Fibroblast of skin of right biceps (primary cell): ENCODE measurements around the gene THSD7A.

Source experiments
- DNase-seq: peaks from one replicate; pipeline ENCODE4 v3.0.0-alpha.2; 2013

THSD7A gene

DNA sequence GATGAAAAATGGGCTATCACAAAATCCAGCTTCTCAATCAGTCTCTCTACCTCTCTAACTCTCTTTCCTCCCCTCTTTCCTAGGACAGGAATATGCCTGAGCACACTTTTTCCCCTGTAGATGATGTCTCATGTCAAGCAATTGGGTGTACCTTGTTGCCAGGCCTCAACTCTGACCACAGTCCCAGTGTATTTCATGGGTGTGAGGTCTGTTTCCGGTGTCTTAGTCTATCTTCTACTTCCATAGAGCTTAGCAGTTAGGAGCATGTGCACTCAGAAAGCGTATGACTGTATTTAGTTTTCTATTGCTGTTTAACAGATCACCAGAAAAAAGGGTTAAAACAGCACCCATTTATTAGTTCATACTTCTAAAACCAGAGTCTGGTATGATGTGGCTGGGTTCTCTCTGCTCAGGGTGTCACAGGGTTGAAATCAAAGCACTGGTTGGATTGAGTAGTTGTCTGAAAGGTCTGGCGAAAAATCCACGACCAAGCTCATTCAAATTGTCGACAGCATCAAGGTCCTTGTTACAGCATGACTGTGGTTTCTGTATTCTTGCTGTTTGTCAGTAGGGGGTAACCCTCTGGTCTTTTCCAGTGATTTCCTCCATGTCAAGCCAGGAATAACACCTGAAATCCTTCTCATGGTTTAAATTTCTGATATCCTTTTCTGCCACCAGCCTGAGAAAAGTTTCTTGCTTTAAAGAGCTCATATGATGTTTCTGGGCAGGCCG, 130.0 kb downstream of the THSD7A start:
- no peak for DNase-seq

DNA sequence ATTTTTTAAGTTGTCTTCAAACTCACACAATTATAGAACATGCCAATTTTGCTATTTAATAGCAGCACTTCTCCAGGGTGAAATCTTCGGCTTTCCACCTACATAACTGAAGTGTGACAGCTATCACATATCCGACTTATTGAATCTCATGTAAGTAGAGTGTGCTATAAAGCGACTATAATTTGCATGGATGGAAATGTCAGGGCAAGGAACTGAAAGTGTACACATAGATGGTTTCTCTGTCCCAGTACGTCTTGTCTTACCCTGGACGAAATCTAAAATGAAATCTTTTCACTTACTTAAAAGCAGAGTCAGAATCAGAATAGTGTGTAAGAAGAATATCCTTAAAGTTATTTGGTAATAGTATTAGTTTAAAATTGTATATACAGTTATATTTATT, 132.3 kb downstream of the THSD7A start:
- DNase-seq = no peak

DNA sequence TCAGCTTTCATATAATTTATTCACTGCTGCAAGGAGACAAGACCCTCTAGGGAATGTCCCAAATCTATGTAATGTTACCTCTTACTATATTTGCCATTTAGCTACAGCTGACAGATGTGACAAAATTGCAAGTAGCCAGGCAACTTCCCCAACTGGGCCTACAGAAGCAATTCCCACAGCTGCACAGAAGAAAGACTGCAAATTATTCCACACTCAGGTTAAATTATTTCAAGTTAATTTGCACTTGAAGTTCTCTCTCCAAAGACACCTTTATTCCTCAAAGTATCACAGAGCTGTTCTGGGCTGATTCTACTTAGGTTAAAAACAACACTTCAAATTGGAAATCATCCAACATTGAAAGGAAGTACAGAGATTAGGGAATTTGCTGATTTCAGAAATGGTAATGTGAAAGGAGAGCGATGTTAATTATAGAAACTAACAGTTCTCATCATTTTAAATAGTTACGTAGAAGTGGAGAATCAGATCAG, 133.6 kb downstream of the THSD7A start:
- no peak for DNase-seq

DNA sequence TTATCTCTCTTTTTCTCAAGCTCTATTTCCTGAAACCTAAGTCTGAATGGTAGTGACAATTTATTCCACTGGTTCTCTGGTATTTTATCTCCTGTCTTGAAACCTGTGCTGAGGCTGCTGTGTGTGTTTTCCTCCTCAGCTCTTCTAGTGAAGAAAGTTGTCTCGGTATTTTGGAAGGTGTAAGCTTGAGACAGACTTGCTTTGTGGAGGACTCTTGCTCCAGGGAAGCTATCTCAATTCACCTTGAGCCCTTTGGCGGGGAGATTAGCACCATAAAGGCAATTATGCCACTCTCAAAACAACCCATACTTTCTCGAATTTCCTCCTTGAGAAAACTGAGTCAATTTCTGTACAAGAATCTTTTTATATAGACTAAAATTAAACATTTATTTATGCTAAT, 141.6 kb downstream of the THSD7A start:
- no peak for DNase-seq

DNA sequence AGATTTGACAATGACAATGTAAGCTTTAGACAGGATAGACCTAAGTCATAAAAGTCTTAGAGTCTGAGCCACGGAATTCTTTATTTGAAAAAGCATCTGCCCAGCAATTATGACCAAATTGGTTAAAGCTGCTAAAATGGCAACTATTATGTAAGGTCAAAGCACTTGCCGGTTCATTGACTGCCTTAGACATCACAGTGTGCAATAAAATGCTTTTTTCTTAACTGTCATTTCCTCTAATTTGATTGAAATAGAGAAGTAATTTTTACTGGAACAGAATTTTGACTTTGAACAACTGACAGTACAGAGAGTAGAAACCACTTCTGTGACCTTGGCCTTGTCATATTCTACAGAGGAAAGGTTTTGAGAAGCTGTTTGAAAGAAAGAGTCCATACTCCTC, 142.9 kb downstream of the THSD7A start:
- DNase-seq = no peak

DNA sequence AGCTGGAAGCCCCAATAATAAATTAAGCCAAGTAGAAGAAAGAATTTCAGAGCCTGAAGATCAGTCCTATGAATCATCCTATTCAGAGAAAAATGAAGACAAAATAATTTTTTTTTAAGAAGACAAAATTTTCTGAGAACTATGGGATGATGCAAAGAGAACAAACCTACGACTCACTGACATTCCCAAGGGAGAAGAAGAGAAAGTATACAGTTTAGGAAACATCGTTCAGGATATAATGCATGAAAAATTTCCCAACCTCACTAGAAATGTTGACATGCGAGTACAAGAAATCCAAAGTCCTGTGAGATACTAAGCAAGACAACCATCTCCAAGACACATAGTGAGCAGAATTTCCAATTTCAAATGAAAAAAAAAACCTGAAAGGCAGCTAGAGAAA, 150.5 kb downstream of the THSD7A start:
- DNase-seq = peak; percentile 64

DNA sequence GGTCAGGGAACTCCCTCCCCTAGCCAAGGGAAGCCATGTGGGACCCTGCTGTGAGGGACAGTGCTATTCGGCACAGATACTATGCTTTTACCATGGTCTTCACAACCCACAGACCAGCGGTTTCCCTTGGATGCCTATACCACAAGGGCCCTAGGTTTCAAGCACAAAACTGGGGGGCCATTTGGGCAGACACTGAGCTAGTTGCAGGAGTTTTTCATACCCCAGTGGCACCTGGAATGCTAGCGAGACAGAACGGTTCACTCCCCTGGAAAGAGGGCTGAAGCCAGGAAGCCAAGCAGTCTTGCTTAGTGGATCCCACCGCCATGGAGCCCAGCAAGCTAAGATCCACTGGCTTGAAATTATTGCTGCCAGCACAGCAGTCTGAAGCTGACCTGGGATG, 156.8 kb downstream of the THSD7A start:
- no peak for DNase-seq

DNA sequence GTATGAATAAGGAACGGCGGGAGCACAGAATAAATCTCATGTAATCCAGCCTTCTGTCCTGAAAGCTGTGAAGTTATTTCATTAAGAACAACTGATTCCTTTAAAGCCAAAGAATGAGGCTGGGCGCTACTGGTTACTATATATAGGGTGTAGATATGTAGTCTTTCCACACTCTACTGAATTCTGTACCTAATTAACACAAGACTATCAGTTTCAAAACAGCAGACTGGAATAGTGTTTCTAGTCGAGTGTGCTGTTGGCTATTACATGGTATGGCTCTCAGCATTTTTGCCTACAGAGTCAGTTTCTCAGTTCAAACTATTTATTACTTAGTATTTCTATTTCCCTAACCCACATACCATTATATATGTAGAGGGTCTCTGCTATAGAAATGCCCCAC, 163.3 kb downstream of the THSD7A start:
- no peak for DNase-seq

DNA sequence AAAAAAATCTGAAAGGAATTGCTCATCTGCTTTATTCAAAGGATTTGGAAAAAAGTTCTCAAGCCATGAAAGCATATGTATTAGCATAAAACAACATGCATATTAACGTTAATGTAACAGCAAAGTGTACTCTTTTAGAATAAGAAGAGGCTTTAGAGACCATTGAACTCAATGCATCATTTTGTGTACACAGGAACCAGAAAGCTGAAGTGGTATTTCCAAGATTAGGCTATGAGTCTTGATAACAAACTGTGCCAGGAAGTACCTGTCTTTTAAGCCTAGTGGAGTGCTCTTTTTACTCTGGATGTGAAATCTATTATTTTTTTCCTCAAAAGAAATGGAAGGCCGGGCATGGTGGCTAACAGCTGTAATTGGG, 164.2 kb downstream of the THSD7A start:
- DNase-seq = no peak

DNA sequence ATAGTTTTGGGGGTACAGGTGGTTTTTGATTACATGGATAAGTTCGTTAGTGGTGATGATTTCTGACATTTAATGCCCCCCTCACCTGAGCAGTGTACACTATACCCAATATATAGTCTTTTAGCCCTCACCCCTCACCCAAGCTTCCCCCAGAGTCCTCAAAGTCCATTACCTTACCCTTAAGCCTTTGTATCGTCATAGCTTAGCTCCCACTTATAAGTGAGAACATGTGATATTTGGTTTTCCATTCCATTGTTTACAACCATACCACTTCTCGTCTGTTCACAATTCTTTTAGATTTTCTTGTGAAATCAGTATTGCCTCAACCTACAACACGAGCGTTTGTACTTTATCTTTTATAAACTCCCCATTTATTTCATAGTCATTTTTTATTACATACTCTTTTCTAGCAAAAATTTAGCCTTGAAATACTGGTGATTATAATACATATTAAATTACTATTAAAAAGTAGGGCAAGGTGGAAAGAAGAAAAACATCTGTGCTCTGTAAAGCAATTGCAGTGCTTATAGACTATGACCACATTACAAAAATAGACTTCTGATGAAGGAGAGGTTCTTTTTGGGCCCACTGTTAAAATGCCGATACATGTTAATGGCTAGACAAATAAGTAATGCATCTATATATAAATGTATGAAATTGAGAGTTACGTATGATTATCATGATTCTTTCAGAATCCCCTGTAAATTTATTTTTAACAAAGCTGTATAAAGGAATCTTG, 164.8 kb downstream of the THSD7A start:
- DNase-seq = no peak

DNA sequence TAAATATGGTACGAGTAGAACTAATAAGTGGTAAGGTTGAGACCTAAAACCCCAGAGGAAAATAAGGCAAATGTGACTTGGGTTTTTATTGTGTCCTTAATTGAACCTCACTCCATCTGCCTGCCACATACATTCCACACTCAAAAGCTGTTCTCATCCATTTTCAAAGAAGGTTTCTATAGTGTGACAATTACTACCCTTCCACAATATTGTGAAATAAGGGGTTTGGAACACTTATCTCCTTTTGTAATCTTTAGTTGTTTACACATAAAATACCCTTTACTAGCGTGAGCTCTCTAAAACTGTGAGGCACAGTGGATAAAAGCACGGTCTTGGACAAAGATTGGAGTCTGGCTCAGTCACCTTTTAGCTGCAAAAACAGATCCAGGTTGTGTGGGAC, 166.6 kb downstream of the THSD7A start:
- no peak for DNase-seq

DNA sequence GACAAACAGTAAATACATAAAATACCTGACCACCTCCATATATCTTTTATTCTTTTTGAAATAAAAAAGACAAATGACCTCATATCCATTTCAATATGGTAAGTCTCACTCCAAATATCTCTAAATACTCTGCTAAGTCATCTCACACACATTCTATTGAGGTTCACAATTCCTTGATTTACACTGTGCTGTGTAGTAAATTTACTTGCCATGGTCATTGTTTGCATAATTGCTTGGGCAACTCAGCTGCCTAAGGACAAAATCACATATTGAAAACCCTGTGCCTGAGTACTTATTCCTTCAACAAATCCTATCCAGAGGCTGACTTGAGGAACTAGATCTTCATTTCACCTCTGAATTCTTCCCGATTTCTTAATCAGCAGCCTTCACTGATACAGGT, 176.4 kb downstream of the THSD7A start:
- DNase-seq = no peak

DNA sequence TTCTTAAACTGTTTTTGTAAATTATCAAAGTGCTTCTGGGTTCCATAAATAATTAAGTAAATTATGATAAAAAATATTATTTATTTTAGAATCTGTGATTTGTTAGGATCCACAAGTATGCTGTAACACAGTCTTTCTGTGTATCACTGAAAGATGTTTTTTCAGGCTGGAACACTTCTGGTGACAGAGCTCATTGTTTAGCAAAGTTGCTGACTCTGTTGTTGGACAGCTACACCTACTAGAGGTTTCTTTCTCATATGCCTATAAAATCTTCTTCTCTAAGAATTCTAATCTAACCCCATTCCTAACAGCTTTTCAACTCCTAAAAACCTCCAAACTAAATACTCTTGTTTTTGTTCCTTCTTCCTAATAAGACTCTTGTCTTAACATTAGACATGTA, 176.8 kb downstream of the THSD7A start:
- DNase-seq = no peak

DNA sequence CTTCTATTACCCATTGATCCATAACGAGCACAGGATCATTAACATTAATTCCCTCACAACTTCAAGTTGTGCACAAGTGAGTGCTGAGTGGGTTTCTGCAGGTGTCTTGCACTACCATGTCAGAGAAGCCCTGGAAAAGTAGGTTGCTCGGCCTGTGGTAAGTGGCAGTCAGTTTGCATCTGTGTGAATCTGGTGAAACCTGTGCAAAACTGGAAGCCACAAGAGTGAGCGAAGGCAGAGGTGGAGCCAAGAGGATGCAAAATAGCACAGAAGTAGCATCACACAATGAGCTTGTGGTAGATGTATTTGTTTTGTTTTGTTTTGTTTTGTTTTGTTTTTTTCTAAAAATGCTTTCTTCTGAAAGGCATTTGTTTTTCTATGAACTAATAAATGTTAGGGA, 181.5 kb downstream of the THSD7A start:
- no peak for DNase-seq

DNA sequence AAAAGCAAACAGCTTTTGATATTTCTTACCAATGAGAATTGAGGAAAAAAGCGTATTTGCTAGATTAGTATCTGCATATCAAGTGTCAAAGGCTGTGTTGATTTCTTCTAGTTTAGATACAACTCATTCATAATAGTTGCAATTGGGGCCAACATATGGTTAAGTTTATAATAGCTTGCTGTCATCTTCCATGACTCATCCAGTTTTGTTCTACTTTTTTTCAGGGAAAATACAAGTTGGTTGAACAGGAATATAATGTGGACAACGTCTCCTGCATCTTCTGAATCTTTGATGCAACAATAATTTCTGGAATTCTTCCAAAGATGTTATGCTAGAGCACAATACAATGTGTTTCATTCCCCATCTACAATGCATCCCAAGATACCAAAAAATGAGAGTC, 182.0 kb downstream of the THSD7A start:
- peak; percentile 33 for DNase-seq

DNA sequence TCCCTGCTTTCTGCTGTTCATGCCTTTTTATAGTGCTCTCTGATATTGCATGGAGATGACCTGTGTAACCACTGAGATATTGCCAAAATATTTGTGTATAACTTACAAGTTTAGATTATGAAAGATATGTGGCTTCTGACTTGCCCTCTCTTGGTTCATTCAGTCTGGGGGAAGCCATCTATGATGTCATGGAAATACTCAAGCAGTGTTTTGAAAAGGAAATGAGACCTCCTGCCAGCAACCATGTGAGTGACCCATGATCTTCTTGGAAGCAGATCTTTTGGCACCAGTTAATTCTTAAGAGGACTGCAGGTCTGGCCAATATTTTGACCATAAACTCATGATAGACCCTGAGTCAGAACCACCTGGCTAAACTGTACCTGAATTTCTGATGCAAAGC, 183.0 kb downstream of the THSD7A start:
- peak; percentile 41 for DNase-seq

DNA sequence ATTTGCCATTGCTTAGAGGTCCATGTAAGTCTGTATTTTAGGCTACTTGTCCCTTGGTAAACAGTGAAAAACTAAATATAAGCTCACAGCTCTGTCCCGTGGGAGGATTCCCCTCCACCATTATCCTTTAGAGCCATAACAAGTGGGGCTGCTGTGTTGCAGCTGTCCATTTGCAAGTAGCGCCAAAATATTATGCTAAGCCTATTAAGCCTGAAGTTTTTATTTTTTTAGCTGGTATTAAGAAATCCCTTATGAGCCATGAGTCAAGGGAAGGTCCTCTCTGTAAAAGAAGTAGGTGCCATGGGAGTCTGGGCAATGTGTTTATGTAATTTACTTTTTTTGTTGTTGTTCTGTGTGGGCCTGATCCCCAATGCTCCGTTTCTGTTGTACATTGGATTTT, 183.9 kb downstream of the THSD7A start:
- no peak for DNase-seq

DNA sequence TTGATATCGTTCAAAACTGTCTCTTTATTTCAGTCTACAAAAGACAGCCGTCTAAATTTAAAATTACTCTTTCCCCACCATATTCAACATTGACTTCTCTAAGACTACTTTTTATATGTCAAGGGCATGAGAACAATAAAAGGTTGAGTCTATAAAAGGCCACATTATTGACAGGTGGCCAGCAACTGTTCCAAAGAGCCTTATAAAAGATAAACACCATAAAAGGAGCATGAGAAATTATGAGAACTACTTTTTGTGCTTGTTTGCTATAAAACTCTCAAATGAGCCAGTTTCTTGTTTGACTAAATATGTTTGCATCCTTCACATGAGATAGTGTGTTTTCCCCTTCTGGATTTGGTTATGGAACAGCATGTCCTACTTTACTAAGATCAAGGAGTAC, 189.2 kb downstream of the THSD7A start:
- DNase-seq = no peak

DNA sequence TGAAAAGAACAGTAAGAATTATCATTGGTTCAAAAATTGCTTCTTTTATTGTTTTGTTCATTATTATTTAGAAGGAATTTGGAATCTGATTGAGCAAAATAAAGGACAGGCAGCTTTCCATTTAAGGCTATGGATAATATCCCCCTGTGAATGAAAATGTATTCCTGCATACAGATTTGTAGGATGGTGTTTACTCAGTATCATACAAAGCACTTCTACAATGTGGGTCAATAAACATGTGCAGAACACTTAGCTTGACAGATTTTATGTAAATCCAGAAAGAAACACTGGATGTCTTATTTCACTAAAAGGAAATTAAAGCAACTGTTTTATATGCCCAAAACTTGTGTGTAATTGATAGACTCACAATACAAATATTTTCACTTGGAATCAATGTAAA, 189.7 kb downstream of the THSD7A start:
- DNase-seq = no peak

DNA sequence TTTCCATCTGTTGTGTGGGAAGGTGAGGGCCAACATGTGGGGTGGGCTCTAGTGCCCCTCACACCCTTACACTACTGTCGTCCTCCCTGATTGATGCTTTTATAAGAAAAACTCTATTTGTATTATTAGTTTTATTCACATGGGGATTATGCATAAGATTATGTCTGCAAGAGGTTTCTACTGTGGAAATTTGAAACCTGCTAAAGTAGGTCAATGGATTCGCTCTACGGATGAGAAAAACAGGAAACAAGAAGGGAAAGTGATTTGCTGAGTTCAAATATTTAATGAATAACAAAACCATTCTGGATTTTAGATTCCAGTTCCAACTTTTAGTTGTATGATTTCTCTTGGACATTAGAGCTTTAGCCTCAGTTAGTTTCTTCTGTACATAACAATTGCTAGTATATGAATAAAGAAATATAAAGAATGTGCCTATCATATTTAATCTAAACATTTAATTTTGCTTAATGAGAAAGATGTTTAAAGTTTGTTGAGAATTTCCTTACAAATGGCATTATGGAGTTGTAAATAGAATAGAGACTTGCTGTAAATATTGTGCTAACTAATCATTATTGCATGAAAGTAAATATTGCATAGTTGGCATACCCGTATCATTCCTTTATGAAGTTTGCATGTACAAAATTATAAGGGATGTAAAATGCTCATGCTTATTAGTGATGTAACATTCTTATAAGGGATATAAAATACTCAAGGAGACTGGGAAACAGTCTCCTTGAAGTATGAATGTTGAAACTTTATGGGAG, 193.8 kb downstream of the THSD7A start:
- DNase-seq = no peak

DNA sequence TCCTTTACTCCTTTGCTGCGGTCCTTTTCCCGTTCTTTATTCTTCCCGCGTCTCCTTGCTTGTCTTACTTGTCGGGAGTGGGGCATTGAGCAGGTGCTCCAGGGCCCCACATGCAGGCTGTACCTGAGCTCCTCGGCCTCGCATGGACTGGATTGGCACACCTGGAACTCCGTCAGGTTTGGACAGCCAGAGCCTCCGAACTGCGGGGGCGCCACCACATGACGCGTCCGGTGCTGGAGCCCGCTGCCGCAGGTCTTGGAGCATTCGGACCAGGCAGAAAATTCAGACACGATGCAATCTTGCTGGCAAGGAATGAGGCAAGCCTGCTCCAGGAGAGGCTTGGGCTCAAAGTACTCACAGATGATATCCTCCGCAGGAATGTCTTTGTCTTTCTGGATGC, 195.7 kb downstream of the THSD7A start:
- no peak for DNase-seq

DNA sequence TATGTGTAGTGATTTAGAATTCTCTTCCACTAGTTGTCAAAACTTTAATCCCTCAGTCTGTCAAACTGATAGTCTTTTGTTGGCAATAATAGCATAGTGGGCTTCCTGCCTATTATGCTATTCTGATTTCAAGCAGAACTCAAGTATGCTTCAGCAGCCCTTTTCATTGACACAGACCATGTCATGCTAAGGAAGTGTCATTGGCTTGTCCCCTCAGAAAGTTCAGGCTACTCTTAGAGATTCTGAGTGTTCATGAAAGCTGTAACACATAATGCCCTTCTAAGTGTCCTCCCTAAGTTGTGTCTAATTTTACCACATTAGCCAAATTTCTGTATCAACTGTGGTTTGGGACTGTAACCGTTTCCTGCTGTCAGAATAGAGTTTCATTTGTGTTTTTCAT, 198.7 kb downstream of the THSD7A start:
- DNase-seq = no peak

DNA sequence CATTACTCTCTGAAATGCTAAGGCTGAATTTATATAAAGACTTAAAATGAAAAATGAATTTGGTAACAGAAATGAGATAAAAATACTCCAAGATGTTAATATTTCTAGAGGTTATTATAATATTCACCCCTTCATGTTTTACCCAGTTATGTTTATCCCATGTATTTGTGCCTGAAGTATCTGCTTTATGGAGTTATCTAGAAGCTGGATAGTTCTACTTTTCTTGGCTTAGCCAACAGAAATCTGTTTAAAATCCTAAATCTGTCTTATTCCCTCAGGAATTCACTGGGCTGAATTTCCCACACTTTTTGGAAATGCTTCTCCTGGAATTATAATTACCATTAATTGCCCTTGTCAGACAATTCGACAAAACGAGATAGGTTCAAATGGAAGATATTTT, 201.6 kb downstream of the THSD7A start:
- no peak for DNase-seq

DNA sequence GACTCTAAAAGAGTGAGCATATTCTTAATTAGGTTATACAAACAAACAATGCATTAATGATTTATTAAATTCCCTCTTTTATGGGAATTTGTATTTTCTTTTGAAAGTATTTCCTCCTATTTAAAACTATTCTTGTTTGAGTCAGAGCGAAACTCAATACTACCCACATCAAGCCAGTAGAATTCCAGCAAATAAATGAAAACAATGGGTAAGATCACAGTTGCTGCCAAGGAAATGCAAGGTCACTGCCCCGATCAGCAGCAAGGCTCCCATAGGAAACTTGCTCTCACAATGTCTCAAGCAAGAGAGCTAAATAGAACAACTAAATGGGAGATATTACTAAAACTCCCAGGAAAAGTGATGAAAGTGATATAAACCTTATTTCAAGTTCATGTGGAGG, 206.3 kb downstream of the THSD7A start:
- DNase-seq = no peak
